Measurements from ENCODE around the gene PDZRN3.

GRCh38 chr3:73536952-73537351, 87.8 kb downstream of the PDZRN3 start:
- TF ChIP-seq CTCF (IDR thresholded peaks at IDR 0.05) (no peak), POLR2A (IDR thresholded peaks at IDR 0.05) (no peak)

All from Peyer's patch (tissue), 4 donors.